GM13976 (cell line): Measurements from ENCODE around the gene CRIP1.

Experiments
- DNase-seq: peaks from one replicate; pipeline ENCODE4 v3.0.0; 2012; ENCODE audit warnings: low spot score
- in situ Hi-C: fragments of 300-500 bp; cut with MboI; formaldehyde crosslinking; loops from one replicate; pipeline ENCODE4 v1.12.0; 2022; ENCODE audit warnings: low sequenced_read_pairs, mixed read lengths, inconsistent platforms; ENCODE audit not compliant: unreplicated experiment
- TF ChIP-seq, protein P1 (sequence below): IDR thresholded peaks from 2 replicates; pipeline ENCODE4 v1.5.1; 2012; ENCODE audit warnings: borderline replicate concordance, mild to moderate bottlenecking; ENCODE audit not compliant: insufficient read depth; ENCODE audit errors: extremely low read depth, missing control alignments, control extremely low read depth

CRIP1 gene

DNA sequence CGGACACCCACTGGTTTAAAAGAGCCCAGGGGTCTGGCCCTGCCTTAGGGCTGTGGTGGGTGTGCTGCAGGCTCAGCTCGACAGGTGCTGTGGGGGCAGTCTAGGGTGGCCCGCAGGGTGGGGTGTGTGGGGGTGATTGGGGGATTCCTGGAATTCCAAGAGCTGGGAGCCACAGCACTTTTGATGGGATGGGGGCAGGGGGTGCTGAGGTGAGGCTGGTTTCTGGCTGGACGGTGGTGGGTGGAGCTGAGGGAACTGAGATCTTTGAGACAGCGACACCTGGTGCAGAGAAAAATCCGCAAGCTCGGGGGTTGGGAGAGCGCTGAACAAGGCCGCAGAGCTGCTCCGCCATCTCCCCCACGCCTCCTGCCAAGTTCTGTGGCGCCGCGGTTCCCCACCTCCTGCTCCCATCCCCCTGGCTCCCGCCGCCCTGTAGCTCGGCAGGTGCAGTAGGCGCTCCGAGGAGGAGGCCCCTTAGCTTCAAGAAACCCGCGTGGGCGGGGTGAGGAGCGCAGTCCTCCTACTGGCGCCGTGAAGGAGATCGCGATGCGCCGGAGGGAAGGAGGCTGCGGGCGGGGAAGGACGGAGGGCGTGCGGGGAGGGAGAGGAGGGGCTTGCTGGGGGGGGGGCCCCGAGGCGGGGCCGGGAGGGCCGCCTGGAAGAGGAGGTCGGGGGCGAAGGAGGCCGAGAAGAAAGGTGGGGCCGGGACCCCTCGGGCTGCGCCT, 3.0 kb downstream of the CRIP1 start:
- in situ Hi-C loops, result loop anchor here (10.0 kb wide), 1 partner anchor 115 kb away; no protein-coding TSS in a partner anchor
- peak; percentile 84 for DNase-seq
- TF ChIP-seq, protein P1, sequence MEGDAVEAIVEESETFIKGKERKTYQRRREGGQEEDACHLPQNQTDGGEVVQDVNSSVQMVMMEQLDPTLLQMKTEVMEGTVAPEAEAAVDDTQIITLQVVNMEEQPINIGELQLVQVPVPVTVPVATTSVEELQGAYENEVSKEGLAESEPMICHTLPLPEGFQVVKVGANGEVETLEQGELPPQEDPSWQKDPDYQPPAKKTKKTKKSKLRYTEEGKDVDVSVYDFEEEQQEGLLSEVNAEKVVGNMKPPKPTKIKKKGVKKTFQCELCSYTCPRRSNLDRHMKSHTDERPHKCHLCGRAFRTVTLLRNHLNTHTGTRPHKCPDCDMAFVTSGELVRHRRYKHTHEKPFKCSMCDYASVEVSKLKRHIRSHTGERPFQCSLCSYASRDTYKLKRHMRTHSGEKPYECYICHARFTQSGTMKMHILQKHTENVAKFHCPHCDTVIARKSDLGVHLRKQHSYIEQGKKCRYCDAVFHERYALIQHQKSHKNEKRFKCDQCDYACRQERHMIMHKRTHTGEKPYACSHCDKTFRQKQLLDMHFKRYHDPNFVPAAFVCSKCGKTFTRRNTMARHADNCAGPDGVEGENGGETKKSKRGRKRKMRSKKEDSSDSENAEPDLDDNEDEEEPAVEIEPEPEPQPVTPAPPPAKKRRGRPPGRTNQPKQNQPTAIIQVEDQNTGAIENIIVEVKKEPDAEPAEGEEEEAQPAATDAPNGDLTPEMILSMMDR, result peak; percentile 65

DNA sequence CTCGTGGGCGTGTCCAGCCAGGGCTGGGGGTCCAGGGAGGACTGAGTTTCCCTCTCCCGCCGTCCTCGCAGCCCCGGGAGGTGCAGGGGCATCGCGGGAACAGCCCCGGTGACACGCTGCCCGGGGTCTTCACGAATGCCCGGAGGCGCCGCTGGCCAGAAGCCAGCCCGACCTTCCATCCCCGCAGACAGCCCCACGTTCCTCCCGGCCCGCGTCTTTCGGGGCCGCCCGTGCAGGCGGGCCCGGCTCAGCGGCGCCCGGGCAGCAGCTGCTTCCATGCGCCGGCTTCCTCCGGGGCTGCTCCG, 3.5 kb downstream of the CRIP1 start:
- DNase-seq, result no peak
- TF ChIP-seq, protein P1, result no peak
- in situ Hi-C loops, result no loop called here

DNA sequence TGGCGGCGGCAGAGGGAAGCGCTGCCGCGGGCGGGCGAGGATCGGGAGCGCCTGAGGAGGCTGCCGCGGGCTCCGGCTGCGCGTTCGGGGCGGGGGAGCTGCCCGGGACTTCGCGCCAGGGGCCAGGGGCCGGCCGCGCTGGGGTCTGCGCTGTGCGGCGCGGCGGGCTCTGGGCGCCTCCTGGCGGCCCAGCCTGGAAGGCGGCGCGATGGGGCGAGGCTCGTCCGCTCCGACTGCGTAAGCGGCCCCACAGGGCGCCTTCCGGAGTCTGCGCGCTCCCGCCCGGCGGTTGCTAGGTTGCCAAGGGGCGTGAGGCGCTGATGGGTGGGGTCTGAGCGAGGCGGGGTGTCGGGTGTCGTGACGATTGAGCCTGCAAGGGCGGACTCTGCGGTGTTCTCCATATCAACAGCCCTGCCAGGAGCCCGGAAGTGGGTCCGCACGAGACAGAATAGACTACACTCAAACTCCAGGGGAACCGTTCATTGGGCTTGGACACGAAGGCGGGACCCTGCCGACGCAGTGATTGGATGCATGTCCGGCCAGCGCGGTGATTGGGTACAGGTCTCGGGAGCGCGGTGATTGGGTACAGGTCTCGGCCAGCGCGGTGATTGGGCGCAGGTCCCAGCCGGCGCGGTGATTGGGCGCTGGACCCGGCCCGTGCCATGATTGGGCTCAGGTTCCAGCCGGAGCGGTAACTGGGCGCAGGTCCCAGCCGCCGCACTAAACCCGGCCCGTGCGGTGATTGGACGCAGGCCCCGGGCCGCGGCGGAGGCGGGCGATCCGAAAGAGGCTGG, 4.1 kb downstream of the CRIP1 start, which contains the start of gene TEDC1:
TSS of gene TEDC1 (plus strand) at position 675 of the 794 bp plus-strand sequence. CDS start 130 bp downstream, outside the sequence.
- peak; percentile 96 for DNase-seq
- in situ Hi-C loops, result no loop called here
- TF ChIP-seq, protein P1, result peak; percentile 98

DNA sequence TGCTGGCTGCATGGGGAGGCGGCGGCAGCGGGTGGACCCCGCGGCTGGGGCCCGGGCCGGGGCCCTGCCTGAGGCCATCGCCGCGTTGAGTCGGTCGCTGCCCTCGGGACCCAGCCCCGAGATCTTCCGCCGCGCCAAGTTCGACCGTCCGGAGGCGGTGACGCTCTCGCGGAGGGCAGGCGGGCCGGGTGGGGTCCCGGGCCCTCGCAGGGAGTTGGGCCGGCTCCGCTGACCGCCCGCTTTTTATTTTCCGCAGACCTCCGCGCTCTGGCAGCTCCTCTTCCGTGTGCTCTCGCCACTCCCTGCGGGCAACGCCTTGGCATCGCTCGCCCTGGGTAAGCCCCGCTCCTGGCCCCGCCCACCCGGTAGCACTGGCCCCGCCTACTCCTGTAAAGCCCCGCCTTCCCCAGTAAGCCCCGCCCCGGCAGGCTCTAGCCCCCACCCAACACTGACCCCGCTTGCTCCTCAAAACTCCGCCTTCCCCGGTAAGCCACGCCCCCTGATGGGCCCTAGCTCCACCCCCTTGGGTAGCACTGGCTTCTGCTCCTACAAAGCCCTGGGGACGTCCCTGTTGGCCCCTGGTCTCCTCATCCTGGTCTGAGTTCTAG, 4.8 kb downstream of the CRIP1 start:
- TF ChIP-seq, protein P1, result no peak
- peak; percentile 96 for DNase-seq
- in situ Hi-C loops, result no loop called here

DNA sequence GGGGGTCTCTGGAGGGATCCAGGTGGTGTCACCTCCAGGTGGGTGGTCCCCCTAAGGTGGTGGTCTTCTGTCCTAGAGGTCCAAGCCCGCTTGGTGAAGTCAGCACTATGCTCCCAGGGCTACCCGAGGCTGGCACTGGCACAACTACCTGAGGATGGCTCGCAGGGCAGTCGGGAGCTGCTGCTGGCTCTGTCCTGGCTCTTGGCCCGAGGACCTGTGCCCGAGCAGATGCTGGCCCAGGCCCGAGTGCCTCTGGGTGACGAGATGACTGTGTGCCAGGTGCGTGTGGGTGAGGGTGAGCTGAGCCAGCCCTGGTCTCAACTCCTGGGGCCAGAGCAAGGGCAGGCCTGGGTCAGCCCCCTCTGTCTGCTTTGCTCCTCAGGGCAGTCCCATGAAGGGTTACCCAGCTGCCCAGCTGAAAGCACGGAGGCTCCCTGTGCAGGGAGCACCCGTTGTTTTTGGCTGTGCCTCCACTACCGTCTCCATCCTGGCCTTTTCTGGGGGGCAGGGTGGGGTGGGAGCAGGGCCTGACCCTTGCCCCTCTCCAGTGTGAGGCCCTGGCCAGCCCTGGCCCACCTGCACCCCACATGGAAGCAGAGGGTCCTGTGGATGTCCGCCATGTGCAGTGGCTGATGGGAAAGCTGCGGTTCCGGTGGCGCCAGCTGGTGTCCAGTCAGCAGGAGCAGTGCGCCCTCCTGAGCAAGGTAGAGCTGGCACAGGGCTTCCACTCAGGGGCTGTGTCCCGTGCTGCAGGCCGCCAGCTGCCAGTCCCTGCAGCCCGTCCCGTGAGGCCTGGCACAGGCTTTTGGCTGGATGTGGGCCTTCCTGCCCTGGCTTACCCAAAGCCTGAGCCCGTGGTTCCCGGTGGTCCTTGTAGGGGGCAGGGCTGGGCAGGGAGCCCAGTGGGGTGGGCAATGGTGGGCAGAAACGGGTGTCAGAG, 5.6 kb downstream of the CRIP1 start:
- in situ Hi-C loops, result no loop called here
- DNase-seq, result no peak
- TF ChIP-seq, protein P1, result no peak
